NCI-H748 (cell line): ENCODE measurements around the gene CPNE4.

Experiments used
- DNase-seq: peaks from one replicate; lab custom pipeline; 2025; ENCODE audit not compliant: unreplicated experiment; lab: John Stamatoyannopoulos, UW

CPNE4 gene

GRCh38 chr3:132017137-132017536 is 17.7 kb downstream of the CPNE4 start:
- no peak for DNase-seq

GRCh38 chr3:132016061-132017041 is 18.5 kb downstream of the CPNE4 start:
- no peak for DNase-seq

- no peak for DNase-seq
These were observed 20.7 kb downstream of the CPNE4 start for GRCh38 chr3:132014105-132014504.

- DNase-seq: no peak
These were observed 25.6 kb downstream of the CPNE4 start for GRCh38 chr3:132009241-132009640.

- DNase-seq: no peak
These were observed 26.0 kb downstream of the CPNE4 start for GRCh38 chr3:132008837-132009236.

- no peak for DNase-seq
These were observed 27.2 kb downstream of the CPNE4 start for GRCh38 chr3:132007617-132008016.

- peak; percentile 31 for DNase-seq
These were observed 28.1 kb downstream of the CPNE4 start for GRCh38 chr3:132006605-132007204.

GRCh38 chr3:132004571-132004970 is 30.2 kb downstream of the CPNE4 start:
- no peak for DNase-seq

GRCh38 chr3:132003685-132004084 is 31.1 kb downstream of the CPNE4 start:
- no peak for DNase-seq

- DNase-seq: no peak
These were observed 32.8 kb downstream of the CPNE4 start for GRCh38 chr3:132001999-132002398.

GRCh38 chr3:132001036-132001435 is 33.8 kb downstream of the CPNE4 start:
- DNase-seq: no peak

GRCh38 chr3:131998027-131998426 is 36.8 kb downstream of the CPNE4 start:
- DNase-seq: no peak

GRCh38 chr3:131995891-131996290 is 38.9 kb downstream of the CPNE4 start:
- DNase-seq: no peak

GRCh38 chr3:131989318-131989717 is 45.5 kb downstream of the CPNE4 start:
- DNase-seq: no peak

- no peak for DNase-seq
These were observed 46.6 kb downstream of the CPNE4 start for GRCh38 chr3:131988209-131988608.

GRCh38 chr3:131983689-131984088 is 51.1 kb downstream of the CPNE4 start:
- DNase-seq: no peak

GRCh38 chr3:131981323-131981722 is 53.5 kb downstream of the CPNE4 start:
- DNase-seq: no peak

- DNase-seq: no peak
These were observed 58.4 kb downstream of the CPNE4 start for GRCh38 chr3:131976448-131976847.

- no peak for DNase-seq
These were observed 59.8 kb downstream of the CPNE4 start for GRCh38 chr3:131975047-131975446.

- no peak for DNase-seq
These were observed 61.1 kb downstream of the CPNE4 start for GRCh38 chr3:131973731-131974130.

- DNase-seq: no peak
These were observed 62.3 kb downstream of the CPNE4 start for GRCh38 chr3:131972550-131972949.

- DNase-seq: no peak
These were observed 62.7 kb downstream of the CPNE4 start for GRCh38 chr3:131972091-131972490.
